Measurements from ENCODE around the gene EMSY. TPM values are rescaled to one million over a fixed set of nuclear protein-coding genes. Genes with fewer than 3 reads are reported as not detected.
"Not testable (repeated sequence)": the region's sequence is repeated elsewhere in the genome, so short reads cannot be mapped to it uniquely, and the experiment has no call there.

EMSY gene
- total RNA-seq, 2 experiments from 2014 or later = 19.7 TPM

DNA sequence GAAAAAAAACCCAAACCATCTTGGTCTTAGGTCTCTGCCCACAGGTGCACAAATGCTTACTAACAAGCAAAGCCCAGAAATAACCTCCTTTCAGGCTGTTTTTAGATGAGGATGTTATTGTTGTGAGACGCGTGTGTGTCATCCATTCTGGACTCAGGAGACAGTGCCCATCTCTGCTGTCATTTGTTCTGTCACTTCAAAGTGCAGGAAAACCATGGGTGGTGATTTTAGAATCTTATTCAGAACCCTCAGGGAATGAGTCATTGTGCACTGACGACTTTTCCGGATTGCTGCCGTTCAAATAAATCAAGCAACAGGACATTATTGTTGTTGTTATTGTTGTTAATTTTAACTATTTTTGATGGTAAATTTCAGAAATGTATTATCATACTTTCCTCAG, 115.4 kb downstream of the EMSY start:
- DNase-seq = no peak

GRCh38 chr11:76561245-76561644, 116.4 kb downstream of the EMSY start:
- H3K4me3 Mint-ChIP-seq = no peak overlapping the region
- DNase-seq = no peak
- H3K4me1 Mint-ChIP-seq = no peaks in the 10 kb centered on the region
- H3K27ac Mint-ChIP-seq = no peak overlapping the region
- H3K36me3 Mint-ChIP-seq = no peaks in the 10 kb centered on the region
- H3K27me3 Mint-ChIP-seq = peaks cover 36% of the 10 kb centered on the region
- H3K9me3 Mint-ChIP-seq = no peaks in the 10 kb centered on the region

More for the DNA sequence above, 115.4 kb downstream of the EMSY start:
- H3K4me3 Mint-ChIP-seq = no peak overlapping the region
- H3K36me3 Mint-ChIP-seq = no peaks in the 10 kb centered on the region
- H3K27me3 Mint-ChIP-seq = peaks cover 29% of the 10 kb centered on the region
- no peak overlapping the region for H3K27ac Mint-ChIP-seq
- H3K4me1 Mint-ChIP-seq = no peaks in the 10 kb centered on the region
- no peaks in the 10 kb centered on the region for H3K9me3 Mint-ChIP-seq

DNA sequence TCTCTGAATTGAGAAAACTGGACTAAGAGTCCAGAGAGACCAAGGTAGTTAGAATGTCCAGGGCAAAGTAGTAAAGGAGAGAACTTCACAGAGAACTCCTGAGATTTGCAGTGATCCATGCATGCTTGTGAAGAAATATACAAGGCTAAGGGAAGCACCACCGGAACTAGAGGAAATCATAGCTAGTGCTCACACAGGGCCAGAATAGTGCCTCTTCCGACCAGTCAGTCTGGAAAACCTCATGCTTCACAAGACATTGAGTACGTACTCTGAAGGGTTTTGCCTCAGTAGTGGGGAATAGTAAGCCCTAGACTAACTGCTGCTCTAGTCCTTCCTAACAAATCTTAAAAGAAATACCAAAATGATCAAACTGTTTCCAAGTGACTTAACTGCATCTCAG, 117.7 kb downstream of the EMSY start:
- no peak overlapping the region for H3K4me3 Mint-ChIP-seq
- H3K36me3 Mint-ChIP-seq = no peaks in the 10 kb centered on the region
- no peak overlapping the region for H3K27ac Mint-ChIP-seq
- H3K9me3 Mint-ChIP-seq = no peaks in the 10 kb centered on the region
- no peak for DNase-seq
- H3K27me3 Mint-ChIP-seq = peaks cover 36% of the 10 kb centered on the region
- H3K4me1 Mint-ChIP-seq = no peaks in the 10 kb centered on the region

DNA sequence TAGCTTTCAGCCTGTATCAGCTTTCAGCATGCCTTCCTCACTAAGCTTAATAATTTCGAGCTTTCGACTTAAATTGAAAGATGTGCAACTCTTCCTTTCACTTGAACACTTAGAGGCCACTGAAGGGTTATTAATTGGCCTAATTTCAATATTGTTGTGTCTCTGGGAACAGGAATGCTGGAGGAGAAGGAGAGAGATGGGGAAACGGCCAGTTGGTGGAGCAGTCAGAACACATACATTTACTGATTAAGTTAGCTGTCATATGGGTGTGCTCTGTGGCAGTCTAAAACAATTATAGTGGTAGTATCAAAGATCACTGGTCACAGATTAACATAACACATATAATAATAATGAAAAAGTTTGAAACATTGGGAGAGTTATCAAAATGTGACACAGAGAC, 119.5 kb downstream of the EMSY start:
- no peaks in the 10 kb centered on the region for H3K9me3 Mint-ChIP-seq
- H3K27me3 Mint-ChIP-seq = peaks cover 38% of the 10 kb centered on the region
- no peaks in the 10 kb centered on the region for H3K36me3 Mint-ChIP-seq
- no peak overlapping the region for H3K4me3 Mint-ChIP-seq
- peaks cover 3% of the 10 kb centered on the region for H3K4me1 Mint-ChIP-seq
- H3K27ac Mint-ChIP-seq = no peak overlapping the region
- no peak for DNase-seq

GRCh38 chr11:76566811-76567210, 122.0 kb downstream of the EMSY start:
- H3K27ac Mint-ChIP-seq = no peak overlapping the region
- no peaks in the 10 kb centered on the region for H3K36me3 Mint-ChIP-seq
- H3K27me3 Mint-ChIP-seq = peaks cover 40% of the 10 kb centered on the region
- H3K4me1 Mint-ChIP-seq = peaks cover 3% of the 10 kb centered on the region
- no peaks in the 10 kb centered on the region for H3K9me3 Mint-ChIP-seq
- H3K4me3 Mint-ChIP-seq = no peak overlapping the region
- DNase-seq = no peak

- Mint-ChIP-seq H3K27me3 (peaks cover 36% of the 10 kb centered on the region), H3K4me1 (peaks cover 3% of the 10 kb centered on the region)
Measured at GRCh38 chr11:76567261-76567660, 122.4 kb downstream of the EMSY start.

DNA sequence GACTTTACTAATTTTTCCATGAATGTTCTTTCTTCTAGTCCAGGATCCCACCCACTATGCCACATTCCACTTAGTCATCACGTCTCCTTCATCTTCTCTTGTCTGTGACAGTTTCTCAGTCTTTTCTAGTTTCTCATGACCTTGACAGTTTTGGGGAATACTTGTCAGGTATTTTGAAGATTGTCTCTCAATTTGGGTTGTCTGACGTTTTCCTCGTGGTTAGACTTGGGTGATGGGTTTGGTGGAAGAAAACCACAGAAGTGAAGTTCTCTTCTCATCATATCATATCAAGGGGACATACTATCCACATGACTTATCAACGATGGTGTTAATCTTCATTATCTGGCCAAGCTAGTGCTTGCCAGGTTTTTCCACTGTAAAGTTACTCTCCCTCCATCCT, 123.3 kb downstream of the EMSY start:
- Mint-ChIP-seq H3K4me3 (no peak overlapping the region), H3K9me3 (no peaks in the 10 kb centered on the region), H3K27ac (no peak overlapping the region), H3K27me3 (peaks cover 36% of the 10 kb centered on the region), H3K4me1 (peaks cover 3% of the 10 kb centered on the region), H3K36me3 (no peaks in the 10 kb centered on the region)
- no peak for DNase-seq

More at GRCh38 chr11:76567261-76567660, 122.4 kb downstream of the EMSY start:
- no peak for DNase-seq
- H3K27ac Mint-ChIP-seq = no peak overlapping the region
- H3K9me3 Mint-ChIP-seq = no peaks in the 10 kb centered on the region
- H3K36me3 Mint-ChIP-seq = no peaks in the 10 kb centered on the region
- no peak overlapping the region for H3K4me3 Mint-ChIP-seq

DNA sequence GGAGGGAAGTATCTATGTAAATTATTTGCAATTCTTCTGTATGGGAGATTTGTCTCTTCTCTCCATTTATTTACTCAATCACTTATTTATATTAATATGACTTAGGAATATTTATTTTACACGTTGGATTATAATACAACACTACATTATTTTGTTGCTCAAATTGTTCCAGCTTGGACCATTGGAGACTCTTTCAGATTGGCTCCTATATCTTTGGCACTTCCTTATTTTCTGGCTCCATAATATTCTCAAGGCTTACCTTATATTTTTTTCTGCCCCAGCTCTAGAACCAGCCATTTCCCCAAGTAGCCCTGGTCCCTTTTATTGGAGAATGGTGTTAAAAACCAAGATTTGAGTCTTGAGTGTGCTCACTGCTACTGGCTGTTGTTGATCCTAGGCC, 123.8 kb downstream of the EMSY start:
- peaks cover 33% of the 10 kb centered on the region for H3K27me3 Mint-ChIP-seq
- no peak for DNase-seq
- no peak overlapping the region for H3K4me3 Mint-ChIP-seq
- no peaks in the 10 kb centered on the region for H3K36me3 Mint-ChIP-seq
- peaks cover 3% of the 10 kb centered on the region for H3K4me1 Mint-ChIP-seq
- H3K27ac Mint-ChIP-seq = no peak overlapping the region
- H3K9me3 Mint-ChIP-seq = no peaks in the 10 kb centered on the region

DNA sequence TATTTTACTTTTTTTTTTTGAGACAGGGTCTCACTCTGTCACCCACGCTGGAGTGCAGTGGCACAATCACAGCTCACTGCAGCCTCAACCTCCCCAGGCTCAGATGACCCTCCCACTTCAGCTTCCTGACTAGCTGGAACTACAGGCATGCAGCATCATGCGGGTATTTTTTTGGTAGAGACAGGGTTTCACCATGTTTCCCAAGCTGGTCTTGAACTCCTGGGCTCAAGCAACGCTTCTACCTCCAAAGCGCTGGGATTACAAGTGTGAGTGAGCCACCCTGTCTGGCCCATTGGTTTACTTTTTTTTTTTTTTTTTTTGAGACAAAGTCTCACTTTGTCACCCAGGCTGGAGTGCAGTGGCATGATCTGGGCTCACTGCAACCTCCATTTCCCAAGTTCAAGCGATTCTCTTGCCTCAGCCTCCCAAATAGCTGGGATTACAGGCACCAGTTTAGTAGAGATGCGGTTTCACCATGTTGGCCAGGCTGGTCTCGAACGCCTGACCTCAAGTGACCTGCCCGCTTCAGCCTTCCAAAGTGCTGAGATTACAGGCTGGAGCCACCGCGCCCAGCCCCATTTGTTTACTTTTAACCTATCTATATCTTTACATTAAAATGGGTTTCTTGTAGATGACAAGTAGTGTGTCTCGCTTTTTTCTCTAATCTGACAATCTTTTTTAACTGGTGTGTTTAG, 127.5 kb downstream of the EMSY start:
- H3K4me3 Mint-ChIP-seq, H3K27ac Mint-ChIP-seq, H3K36me3 Mint-ChIP-seq, H3K4me1 Mint-ChIP-seq, H3K9me3 Mint-ChIP-seq, DNase-seq: not testable (repeated sequence)
- peaks cover 29% of the 10 kb centered on the region for H3K27me3 Mint-ChIP-seq

DNA sequence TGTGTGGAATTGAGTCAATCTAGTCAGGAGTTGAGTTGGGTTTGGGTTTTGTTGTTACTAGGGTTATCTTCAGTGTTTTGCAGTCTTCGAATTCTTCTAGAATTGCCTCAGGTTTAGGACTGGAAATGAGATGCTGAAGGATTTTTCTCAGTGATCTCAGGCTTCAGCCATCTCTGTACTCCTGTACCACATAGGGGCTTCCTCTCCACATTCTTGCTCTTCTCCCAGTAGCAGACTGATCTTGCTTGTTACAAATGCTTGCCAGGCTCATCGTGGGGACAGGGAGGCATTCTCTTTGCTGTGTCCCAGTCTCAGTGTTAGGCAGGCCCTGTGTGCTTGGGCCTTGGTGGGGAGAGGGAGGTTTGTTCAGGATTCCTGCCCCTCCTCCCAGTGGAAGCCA, 129.6 kb downstream of the EMSY start:
- Mint-ChIP-seq H3K4me3 (no peak overlapping the region), H3K27ac (no peak overlapping the region), H3K4me1 (no peaks in the 10 kb centered on the region), H3K36me3 (no peaks in the 10 kb centered on the region), H3K9me3 (no peaks in the 10 kb centered on the region), H3K27me3 (peaks cover 36% of the 10 kb centered on the region)
- DNase-seq = no peak

GRCh38 chr11:76574879-76575278, 130.1 kb downstream of the EMSY start:
- Mint-ChIP-seq H3K27me3 (peaks cover 36% of the 10 kb centered on the region), H3K4me1 (no peaks in the 10 kb centered on the region), H3K27ac (no peak overlapping the region), H3K4me3 (no peak overlapping the region), H3K36me3 (no peaks in the 10 kb centered on the region), H3K9me3 (no peaks in the 10 kb centered on the region)
- no peak for DNase-seq

DNA sequence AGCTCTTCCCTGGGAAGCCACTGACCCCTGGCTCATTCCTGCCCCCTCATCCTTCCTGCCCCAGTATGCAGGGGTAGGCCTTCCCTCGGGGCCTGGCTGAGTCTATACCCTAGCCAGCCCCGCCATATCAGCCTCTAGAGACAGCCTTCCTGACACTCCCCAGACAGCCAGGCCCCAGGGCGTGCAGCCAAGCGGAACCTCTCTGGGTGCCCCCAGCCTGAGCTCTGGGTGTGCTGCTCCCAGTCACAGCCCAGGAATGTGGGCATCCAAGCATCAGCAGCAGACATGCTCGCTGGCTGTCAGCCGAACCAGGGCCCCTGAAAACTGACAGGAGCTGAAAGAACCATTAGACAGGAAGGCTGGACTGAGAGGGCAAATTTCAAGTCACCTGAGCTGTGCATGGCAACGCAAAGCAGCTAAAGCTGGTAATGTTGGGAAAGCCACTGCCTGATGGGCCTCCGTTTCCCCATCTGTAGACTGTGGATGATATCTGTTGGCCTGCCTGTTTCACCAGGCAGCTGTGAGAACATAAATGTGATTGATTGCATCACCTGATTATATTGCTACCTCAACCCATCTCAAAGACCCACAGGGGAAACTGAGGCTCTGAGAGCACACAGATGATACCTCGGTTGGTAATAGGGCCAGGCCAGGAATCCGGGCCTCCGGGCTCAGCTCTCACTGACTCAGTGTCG, 132.6 kb downstream of the EMSY start:
- Mint-ChIP-seq H3K4me3 (no peak overlapping the region), H3K4me1 (no peaks in the 10 kb centered on the region), H3K36me3 (no peaks in the 10 kb centered on the region), H3K9me3 (no peaks in the 10 kb centered on the region), H3K27me3 (peaks cover 36% of the 10 kb centered on the region), H3K27ac (no peak overlapping the region)
- DNase-seq = no peak

DNA sequence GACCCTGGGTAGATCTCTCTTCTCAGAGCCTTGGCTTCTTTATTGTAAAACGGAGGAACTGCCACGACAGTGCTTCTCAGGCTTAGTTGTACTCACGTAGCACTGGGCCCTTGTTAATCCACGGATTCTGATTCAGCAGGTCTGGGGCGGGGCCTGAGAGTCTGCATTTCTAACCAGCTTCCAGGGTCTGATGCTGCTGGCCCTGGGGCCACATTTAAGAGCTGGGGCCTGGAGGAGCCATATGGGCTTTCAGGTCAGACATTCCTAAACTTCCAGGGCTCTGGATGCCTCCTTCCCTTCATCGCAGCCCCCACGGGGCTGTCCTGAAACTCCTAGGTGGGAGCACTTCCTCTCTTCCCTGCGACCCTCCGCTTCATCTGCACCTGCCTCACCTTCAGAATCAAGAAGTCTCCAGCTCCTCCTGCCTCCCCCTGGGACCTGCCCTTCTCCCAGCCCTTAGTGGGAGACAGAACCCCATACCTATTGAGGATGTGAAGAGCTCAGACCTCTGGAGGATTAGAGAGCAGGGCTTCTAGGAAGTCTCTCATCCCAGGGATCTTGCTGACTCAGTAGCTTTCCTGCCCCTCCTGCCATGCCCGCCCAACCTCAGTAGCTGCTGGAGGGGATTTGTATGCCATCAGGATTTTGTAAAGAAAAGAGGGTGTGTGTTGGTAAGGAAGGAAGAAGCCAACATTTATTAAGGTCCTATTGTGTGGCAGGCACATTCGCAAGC, 133.3 kb downstream of the EMSY start:
- H3K27ac Mint-ChIP-seq = no peak overlapping the region
- peaks cover 31% of the 10 kb centered on the region for H3K27me3 Mint-ChIP-seq
- H3K36me3 Mint-ChIP-seq = no peaks in the 10 kb centered on the region
- no peaks in the 10 kb centered on the region for H3K9me3 Mint-ChIP-seq
- H3K4me3 Mint-ChIP-seq = no peak overlapping the region
- H3K4me1 Mint-ChIP-seq = no peaks in the 10 kb centered on the region
- no peak for DNase-seq

- Mint-ChIP-seq H3K27ac (no peak overlapping the region), H3K9me3 (no peaks in the 10 kb centered on the region), H3K4me1 (no peaks in the 10 kb centered on the region), H3K27me3 (peaks cover 30% of the 10 kb centered on the region), H3K36me3 (no peaks in the 10 kb centered on the region), H3K4me3 (no peak overlapping the region)
- DNase-seq = no peak
Measured at GRCh38 chr11:76578654-76579055, 133.8 kb downstream of the EMSY start.

DNA sequence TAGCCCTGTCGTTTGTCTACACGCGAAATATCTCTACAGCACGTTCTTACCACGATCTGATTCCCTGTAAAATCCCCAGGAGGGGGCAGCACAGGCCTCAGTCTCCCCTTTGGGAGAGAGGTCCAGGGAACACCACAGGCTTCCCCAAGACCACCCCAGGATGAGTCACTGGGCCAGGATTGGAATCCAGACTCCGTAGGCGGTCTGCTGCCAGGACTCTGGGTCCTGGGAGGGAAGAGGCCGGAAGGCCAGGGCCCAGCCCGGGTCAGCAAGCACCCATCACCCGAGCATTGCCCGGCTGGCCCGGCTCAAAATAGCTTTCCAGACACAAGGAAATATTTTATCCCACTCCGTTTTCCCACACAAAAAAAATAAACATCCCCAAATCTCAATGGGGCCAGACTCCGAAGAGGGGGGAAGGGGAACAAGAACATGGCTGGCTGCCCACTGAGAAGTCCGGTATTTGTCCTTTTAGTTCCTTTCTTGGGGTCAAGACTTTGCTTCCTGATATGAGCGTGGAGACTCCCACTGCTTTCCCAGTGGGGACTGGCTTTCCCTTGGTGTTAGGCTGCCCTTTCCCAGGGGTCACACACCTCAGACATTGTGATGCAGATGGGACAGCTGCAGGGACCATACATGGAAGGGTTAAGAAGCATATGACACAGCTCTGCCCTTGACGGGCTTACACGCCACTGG, 134.4 kb downstream of the EMSY start:
- DNase-seq = no peak
- Mint-ChIP-seq H3K36me3 (no peaks in the 10 kb centered on the region), H3K27me3 (peaks cover 25% of the 10 kb centered on the region), H3K27ac (no peak overlapping the region), H3K4me3 (no peak overlapping the region), H3K4me1 (no peaks in the 10 kb centered on the region), H3K9me3 (no peaks in the 10 kb centered on the region)

Measured in activated naive CD8-positive, alpha-beta T cell treated with anti-CD3 and anti-CD28 coated beads for 36 hours (primary cell).